GM21526 (cell line): ENCODE results near the gene INPP4B.

ENCODE experiments used
- ATAC-seq: cut with Tn5 transposase; IDR thresholded peaks from one replicate; pipeline ENCODE4 v1.9.1; 2021; ENCODE audit warnings: moderate library complexity; ENCODE audit not compliant: unreplicated experiment, low FRiP score

Gene INPP4B

DNA sequence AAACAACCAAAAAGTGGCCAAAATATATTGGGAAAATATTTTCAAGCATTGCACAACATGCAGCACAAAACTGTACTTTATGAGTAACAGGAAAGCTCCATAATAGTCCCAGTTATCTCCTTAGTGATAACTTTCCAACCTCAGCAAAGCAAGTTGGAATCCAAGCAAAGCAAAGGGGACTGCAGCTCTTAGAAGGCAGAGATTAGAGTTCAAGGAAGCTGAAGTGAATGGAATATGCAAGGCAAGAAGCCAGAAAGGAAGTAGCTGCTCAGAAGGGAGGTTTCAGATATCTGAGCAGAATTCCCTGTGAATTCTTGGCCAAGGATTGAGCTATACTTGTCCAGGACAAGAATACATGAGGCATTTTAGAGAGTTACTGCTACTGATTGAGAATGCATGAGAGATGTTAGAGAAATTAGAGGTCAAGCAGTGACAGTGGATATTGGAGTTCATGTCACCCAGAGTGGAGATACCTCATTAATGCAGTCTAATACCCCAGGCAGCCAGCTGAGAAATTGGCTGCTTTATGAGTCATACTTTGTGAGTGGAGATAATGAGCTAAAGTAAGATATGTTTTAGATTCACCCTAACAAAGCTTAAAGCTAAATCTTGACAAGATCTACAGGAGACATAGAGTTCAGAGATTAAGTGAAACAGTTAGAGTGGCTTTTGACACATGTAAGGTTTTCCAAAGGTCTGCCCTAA lies 102.8 kb downstream of the INPP4B start:
- ATAC-seq: no peak

DNA sequence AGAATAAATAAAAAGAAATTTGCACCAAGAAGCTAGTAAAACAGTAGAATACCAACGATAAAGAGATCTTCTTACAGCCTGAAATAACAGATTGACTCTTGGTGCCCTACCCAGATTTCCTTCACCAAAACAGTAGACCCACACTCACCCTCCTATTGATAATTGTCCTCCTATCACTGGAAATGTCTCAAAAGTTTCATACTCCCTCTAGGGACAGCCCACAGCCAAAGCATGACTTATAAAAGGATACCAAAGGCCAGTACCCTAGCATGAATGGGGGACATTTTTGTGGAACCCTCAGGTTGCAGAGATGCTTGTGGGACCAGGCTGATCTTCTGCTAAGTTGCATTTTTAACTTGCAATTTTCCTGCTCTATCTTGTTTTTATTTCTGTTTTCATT lies 104.1 kb downstream of the INPP4B start:
- ATAC-seq: no peak

DNA sequence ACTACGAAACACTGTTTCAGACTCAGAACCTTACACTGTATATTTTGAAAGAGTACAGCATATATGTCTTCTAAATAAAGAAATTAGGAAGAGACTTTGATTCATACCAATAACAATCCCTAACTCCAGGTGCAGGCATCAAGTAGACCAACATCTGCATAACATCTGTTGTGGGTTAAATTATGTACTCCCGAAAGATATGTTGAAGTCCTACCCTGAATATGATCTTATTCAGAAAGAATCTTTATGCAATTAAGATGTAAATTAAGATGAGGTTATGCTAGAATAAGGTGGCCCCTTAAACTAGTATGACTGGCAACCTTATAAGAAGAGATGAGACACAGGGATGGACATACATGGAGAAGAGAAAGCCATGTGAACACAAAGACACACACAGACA lies 117.9 kb downstream of the INPP4B start:
- no peak for ATAC-seq

DNA sequence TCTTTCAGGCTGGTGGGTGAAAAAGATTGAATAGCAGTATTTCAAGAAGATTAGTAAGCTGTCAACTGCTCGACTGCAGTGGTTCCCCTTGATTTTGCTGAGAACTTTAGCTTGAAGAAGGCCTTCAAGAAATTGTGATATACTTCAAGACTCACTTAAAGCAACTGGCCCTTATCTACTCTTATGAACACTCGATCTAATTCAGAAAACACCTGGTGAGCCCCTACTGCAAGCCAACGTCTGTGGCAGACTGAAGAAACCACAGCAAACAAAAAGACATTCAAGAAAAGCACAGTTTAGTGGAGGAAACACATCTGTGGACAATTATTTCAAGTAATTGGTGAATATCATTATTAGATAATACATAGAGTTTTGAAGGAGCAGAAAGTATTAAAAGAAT lies 119.0 kb downstream of the INPP4B start:
- no peak for ATAC-seq

DNA sequence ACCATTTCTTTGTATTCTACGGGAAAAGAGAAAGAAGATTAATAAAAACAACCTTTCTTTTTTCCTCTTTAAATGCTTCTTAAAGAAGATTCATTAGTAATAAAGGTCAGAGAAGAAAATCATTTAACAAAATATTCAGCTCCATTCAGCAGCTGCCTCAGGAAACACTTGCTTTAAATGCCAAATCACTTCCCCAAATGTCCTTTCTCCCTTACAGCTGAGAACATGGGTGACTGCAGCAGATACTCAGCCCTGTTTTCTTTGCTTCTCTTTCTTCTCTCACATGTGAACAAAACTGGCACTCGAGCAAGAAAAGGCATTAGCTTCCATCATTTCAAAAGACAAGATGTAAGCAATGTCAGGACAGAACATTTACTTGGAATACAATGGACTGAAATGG lies 120.2 kb downstream of the INPP4B start:
- no peak for ATAC-seq

DNA sequence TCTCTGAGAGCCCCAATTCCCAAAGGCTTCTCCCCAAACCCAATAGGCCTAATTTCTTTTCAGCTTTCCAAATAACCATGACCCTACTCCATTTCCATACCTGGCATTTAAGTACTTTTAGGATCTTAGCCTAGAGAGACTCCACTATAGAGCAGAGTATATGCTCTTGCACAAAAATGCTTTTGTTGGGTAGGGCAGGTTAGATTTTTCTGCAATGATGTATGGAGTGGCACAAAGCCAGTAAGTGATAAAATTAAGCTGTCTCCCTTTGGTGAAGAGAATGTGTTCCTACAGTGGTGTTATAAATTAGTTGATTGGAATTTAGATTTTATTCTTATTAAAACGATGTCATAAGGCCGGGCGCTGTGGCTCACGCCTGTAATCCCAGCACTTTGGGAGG lies 124.9 kb downstream of the INPP4B start:
- ATAC-seq: no peak

DNA sequence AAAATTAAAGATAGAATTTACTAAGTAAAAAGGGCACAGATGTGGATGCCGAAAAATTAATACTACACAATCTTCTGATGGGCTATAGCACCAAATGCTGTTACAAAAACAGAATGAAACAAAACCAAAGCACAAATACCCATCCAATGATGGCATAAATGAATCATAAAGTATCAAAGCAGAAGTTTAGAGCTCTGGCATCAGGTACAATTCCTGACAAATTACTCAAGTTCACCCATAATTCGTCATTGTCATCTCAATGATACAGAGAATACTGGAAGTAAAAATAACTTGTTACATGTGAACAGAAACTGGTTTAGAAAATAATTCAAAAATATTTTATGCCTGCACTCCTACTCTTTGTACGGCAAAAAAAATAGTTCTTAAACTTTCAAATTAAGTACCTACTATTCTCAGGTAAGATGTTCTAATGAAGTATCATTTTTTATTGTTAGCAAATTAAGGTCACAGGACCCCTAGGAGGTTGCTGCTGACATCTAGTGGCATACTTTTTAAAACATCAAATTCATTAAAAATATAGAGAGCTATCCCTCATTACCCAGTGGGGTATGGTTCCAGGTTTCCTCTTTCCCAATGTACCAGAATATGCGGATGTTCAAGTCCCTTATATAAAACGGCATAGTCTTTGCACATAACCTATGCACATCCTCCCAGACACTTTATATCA lies 126.1 kb downstream of the INPP4B start:
- ATAC-seq: no peak

DNA sequence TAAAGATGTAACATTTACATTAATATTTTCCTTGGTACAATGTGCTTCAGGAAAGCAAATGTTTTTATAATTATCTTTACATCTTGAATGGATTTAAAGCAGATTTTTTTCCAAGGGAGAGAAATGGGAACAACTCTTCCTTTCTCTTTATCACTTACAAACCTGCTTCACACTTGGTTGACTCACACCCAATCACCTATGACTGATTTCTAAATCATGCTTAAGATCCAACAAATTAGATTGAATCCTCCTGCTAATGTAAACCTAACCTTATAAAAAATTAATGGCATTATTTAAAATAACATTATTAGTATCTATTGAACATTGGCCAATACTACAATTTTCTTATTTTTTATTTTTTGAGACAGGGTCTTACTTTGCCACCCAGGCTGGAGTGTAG lies 127.1 kb downstream of the INPP4B start:
- ATAC-seq: no peak

DNA sequence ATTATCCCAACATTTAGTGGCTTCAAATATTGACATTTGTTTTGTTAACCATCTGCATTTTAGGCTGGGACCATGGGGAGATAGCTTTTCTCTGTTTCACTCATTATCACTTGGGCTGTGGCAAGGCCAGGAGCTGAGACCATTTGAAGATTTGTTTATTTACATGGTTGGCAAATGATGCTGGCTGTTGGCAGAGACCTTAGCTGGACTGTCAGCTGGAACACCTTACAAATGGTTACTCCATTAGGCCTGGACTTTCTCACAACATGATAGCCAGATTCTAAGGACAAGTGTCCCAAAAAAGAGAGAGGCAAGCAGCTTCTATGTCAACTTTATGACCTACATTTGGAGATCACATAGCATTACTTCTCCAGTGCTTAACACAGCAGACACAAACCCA lies 130.4 kb downstream of the INPP4B start:
- no peak for ATAC-seq

DNA sequence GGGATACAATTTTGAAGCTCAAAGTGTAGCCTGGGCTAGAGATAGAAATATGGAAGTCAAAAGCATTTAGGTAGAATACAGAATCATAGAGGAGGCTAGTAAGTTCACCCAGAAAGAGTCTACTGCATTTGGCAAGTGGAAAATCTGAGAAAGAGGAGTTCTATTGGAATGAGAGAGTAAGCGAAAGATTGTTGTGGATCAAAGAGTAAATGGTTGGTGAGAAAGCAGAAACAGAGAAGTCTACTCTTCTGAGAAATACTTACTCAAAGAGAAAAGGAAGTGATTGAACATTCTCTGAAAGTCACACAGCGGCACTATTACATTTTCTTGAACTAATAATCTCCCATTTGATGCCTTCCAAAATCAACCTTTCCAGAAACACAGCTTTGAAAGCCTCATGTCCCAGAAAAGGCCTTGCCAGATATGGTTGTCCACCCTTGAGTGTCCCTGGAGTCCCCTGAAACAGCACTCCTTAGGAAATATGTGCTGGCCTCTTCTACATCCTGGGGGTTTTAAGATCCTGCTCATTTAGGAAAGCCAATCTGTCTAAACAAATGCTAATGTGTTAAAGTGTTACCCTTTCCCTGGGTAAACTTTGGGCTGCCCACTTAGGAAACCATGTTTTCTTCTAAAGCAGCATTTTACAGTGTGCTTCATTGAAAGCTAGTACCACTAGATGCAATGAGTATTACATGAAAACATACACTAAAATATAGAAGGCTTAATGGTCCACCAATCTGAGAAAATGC lies 132.6 kb downstream of the INPP4B start:
- ATAC-seq: no peak

DNA sequence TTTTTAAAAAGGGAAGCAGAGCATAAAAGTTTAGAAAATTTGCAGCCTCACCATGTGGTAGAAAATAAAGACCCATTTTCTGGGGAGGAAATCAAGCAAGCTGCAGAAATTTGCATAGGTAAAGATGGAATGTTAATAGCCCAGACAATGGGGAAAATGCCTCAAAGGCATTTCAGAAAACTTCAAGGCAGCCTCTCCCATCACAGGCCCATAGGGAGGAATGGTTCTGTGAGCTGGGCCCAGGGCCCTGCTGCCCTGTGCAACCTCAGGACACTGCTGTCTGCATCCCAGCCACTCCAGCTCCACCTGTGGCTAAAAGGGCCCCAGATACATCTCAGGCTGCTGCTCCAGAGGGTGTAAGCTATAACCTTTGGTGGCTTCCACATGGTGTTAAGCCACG lies 137.9 kb downstream of the INPP4B start:
- no peak for ATAC-seq

DNA sequence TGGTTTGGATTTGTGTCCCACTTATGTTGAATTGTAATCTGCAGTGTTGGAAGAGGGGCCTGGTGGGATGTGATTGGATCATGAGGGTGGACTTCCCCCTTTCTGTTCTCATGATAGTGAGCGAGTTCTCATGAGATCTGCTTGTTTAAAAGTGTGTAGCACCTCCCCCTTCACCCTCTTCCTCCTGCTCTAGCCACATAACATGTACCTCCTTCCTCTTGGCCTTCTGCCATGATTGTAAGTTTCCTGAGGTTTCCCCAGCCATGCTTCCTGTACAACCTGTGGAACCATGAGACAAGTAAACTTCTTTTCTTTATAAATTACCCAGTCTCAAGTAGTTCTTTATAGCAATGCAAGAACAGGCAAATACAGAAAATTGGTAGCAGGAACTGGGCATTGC lies 138.7 kb downstream of the INPP4B start:
- ATAC-seq: no peak

DNA sequence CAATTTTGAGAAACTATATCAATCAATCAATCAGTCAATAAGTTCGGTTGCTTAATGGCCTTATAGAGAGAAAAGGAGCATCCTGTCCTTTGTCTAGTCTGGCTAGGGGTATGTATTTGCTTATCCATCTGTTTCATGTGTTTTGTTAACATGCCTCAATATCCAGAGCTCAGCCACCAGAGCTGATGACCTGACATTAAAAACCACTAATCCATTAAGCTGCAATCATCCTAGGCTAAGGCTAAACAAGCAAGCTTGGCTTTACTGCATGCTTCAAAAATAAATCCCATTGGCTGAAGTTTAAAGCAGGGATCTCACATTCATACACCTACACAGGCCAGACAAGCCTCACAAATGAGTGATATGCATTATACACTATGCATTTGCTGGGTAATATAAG lies 139.7 kb downstream of the INPP4B start:
- no peak for ATAC-seq

DNA sequence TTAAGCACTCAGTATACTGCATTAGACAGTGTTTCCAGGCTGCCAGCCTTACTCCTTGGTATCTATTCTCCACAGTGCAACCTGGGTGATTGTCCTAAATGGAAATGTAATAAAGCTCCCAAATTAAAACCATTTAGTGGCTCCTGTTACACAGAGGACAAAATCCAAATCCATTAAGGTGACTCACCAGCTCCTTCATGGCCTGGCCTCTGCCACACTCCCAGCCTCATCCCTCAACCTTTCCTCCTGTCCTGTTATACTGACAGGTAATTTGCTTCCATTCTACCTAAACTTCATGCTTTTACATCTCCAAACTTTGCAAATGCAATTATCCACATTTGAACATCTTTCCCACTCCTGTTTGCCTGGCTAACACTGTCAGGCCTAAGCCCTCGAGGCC lies 140.3 kb downstream of the INPP4B start:
- ATAC-seq: no peak

DNA sequence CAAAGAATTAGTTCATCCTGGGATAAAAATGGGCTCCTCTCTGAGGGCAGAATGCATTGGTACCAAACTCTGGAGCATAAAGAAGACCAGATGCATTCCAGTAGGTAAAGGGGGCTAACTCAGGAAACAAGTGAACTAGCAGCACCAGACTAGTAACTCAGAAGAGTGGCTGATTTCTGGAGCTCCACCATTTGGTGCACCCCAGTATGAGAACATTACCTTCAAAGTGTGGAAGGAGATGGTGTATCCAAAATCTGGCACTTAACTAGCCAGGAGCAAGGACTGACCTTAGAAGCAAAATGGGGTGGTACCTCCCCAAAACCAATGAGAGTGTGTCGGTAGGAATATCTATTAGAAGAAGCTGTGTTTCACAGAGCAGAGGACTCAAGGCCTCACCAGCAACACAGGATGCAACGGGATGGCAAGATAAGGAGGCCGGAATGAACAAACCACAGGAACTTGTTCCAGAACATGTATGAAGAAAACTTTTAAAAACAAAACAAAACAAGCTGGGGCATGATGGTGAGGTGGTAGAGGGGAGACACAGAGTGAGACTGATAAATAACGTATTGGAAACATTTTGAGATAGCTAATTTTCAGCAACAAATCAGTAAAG lies 142.3 kb downstream of the INPP4B start:
- no peak for ATAC-seq

DNA sequence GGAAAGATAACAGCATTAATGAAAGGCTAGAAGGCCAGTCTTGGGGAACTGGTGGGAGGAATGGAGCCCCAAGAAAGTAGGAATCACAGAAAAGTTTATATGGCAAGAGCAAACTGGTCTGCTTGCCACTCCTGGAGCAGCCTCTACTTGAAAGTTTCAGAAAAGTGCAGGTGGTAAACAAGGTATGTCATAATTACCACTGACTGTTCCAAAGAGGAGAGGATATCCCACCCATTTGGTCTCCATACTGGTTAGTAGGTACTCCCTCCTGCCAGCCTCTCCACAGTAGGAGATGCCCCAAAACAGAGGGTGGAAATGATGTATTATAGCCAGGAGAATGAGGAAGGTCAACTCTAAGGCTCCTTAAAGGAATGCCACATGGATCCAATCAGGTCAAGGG lies 145.1 kb downstream of the INPP4B start:
- ATAC-seq: no peak

DNA sequence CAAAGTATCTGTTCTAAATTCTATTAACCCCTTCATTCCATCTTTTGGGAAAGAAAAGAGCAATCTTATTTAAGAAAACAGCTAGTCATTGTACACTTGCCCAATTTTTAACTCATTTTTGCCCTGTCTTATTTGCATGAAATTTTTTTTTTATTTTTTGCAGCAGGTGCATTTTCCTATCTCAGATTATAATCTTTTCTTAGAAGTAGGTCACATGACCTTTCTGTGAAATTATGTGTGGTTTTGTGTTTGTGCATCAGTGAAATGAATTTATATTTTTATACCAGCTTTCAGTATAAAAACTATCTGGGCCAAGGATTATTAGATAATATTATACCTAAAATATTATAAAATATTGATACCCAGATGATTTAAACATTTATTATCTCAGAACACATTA lies 145.6 kb downstream of the INPP4B start:
- no peak for ATAC-seq

DNA sequence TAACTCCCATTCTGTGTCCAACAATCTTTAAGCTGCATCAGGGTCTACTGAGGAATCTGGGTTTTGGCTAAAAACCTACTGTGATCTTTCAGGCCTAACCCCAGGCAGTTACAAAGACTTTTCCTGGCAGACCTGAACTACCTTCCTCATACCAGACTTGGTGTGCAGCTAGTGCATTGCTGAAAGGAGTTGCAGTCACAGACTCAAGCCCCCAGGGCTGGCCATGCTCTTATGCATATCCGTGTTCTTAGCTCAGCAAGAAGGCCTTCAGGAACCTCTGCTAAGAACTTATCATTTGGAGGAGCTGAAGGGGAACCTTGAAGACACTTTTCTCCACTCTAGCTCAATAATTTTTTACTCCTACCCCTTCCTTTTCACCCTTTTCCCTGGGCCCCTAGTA lies 147.5 kb downstream of the INPP4B start:
- ATAC-seq: no peak

DNA sequence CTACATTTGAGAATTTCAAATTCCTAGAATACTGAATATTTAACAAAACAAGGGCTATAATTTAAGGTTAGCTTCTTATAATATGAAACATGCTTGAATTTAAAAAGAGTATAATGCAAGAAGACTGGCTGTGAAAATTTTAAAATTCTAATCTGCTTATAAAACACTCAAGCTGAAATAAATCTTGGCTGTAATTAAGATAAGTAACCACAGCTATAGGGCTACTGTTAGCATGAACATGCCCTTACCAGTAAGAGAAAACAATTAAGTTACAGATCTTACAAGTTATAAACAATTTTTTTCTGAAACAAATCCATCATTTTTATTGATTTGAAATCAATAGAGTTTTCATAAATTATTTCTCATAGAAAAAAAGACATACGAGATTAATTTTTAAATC lies 148.2 kb downstream of the INPP4B start:
- ATAC-seq: no peak

DNA sequence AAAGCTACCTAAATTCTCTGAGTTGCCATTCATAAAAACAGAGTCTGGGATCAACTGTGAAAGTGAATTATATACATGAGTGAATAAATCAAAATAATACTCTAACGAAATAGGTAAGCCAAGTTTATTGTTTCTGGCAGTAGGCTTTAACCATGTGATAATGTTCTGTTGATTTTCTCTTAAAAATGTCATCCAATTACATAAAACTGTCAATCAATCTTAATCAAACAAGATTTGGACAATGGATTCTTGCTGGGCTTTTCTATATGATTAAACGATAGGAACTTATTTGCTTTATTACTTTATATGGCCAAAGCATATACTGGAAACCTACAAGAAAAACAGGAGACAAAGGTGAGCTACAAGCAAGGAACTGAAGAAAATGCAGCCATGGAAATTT lies 148.8 kb downstream of the INPP4B start:
- ATAC-seq: no peak

DNA sequence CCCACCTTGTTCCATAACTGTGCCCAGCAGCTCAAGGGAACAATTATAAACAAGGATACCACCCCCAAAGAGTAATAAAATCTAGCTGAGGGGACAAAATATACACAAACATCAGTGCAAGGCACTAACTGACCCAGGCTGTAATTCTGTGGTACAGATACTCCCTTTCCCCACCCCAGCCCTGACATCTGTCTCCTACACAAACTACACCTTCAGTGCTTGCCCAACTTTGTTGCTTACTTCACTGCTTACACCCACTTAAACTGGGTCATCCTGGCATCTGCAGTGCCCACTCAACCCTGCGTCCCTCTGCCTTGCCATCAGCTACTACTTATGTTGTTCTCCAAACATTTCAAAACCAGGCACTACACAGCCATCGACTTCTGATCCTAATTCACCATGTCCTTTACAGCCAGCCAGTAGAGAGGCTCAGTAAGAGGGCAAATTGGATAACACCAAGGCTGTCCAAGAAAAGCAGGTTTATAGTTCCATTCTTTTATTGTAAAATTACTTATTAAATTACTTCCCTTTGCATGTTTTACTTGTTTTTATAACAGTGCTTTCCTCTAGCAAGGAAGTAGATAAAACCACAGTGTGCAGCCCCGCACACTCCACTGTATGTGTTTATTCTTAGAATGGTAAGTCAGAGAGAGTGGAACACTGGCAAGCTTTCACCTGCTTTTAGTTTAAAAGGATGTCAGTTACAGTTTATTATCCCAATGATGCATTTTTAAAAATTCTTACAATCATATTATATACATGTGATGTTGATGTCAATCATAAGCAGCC lies 149.6 kb downstream of the INPP4B start:
- no peak for ATAC-seq
